SHP77 (cell line): ENCODE results near the gene ZDHHC13.
A peak's percentile ranks its signal among the peaks of the same experiment; 100 is the strongest.

ENCODE experiments used
- DNase-seq, 2 experiments: peaks; one replicate each; lab custom pipeline; 2025; lab: John Stamatoyannopoulos, UW

ZDHHC13 gene

DNA sequence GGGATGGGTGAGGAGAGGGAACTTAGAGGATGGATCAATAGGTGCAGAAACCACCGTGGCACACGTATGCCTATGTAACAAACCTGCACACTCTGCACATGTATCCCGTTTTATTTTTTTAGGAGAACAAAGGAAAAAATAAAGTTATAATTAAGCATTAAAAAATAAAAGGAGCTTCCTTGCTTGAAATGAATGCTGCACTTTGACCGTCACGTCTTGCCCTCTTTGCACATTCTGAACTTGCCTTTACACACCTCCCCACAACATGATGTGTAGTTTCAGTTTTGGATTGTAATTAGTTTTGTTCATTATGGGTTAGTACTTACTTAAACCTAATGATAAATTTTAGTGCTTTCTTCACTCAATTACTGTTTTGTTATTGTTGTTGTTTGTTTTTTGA is 87.9 kb downstream of the ZDHHC13 start:
- DNase-seq: no peak

DNA sequence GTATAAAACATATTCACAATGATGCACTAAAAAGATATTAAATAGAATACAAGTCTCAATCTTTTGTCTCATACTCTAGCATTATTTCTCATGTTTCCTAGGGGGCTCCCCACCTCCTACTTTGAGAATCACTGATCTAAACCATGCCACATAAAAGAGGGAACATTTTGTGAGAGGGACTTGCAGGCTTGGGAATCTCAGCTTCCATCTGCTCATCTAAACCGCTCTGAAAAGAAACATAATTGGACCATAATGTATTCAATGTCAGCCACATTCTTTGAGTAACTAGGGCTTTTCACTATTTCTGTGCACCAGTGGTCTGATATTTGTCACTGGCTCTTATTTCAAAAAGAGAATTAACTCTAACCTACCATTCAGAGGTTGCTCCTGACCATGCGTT is 91.2 kb downstream of the ZDHHC13 start:
- DNase-seq: no peak

- no peak for DNase-seq
These were observed 92.1 kb downstream of the ZDHHC13 start for GRCh38 chr11:19208959-19209546.

- DNase-seq: no peak
These were observed 92.8 kb downstream of the ZDHHC13 start for GRCh38 chr11:19209617-19210370.

DNA sequence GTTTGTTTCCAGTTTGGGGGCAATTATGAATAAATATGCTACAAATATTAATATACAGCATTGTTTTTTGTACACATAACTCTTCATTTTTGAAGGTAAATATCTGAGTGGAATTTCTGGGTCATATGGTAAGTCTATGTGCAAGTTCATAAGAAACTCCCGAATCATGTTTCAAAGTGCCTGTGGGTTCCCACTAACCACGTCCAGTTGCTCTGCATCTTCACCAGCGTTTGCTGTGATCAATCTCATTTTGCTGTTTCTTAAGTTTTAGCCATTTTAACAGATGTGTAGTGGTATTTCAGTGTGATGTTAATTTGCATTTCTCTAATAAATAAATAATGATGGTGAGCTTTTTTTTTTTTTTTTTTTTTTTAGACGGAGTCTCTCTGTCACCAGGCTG is 99.1 kb downstream of the ZDHHC13 start:
- DNase-seq: no peak

DNA sequence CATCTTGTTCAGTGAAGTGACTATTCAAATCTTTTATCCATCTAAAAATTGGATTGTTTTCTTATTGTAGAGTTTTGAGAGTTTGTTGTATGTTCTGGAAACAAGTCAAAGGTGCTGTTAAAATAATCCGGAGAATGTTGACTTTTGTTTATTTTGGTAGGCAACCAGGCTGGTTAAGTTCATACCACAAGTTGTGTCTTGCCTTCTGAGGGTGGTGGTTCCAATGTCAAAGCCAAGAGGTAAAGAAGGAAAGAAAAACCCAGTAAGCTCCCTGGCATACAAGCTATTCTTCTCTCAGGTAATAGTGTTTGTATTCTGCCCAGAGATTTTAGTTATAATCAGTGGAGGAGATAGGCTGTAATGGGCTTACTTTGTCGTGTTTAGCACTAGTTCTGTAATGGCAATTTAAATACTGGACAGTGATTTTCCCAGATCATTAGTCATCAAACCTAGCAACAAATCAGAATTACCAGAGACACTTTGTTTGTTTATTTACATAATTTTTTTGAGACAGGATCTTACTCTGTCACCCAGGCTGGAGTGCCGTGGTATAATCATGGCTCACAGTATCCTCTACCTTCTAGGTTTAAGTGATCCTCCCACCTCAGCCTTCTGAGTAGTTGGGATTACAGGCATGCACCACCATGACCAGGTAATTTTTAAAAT is 99.9 kb downstream of the ZDHHC13 start:
- no peak for DNase-seq

GRCh38 chr11:19218216-19218615 is 101.2 kb downstream of the ZDHHC13 start:
- DNase-seq: no peak

- peak; percentile 45 to 67 for DNase-seq
These were observed 102.0 kb downstream of the ZDHHC13 start for GRCh38 chr11:19218786-19219460.

DNA sequence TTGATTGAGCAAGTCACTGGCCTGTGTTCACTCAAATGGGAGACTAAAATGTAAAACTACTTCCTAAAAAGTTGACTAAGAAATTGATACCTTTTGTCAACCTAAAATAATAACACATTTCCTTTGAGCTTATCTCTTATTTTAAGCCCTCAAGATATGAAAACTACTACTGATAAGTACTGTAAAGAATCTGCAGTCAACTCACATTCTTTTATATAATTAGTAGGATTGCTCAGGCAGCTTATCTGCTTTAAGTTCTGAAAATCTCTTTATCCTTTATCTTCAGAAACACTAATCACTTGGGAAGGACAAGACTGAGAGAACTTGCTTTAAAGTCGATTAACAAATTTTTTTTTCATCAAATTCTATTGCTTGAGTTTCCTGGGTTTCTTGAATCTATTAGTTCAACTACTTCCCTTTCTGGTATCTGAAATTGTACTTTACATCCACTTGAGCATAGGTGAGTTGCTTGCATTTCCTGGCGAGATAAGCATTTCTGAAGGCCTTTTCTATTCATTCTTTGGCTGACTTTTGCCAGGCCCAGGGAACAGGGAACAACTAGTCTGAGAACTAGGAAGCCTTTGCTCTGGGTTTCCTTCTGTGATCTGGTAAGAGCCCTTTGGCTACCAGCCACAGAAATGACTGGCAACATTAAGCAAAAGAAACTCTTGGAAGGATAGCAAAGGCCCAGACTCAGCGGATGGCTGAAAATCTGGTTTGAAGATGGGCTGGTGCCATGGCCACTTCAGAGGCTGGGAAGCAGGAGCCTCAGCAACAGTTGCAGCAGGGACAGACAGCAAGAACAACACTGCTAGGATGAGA is 104.1 kb downstream of the ZDHHC13 start:
- no peak for DNase-seq

DNA sequence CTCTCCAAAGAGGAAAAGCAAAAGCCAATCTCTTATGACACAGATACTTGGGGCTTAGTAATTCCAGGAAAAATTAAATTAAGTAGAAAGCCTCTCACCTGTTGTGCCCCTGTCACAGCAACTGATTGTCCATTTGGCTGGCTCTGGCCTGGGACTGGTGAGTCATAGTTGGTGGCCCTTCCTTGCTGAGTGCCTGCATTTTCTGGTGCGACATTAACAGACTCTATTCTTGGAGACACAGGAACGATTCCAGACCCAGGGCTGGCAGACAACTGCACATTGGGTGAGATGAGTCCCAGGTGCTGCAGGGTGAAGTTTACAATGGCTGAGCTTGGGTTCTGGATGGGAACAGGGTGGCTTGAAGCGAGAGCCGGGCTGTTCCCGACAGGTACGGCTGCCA is 108.2 kb downstream of the ZDHHC13 start:
- no peak for DNase-seq

GRCh38 chr11:19225581-19225980 is 108.6 kb downstream of the ZDHHC13 start:
- DNase-seq: no peak
